DMS 273 (cell line): ENCODE measurements around the gene ZFP62.

ENCODE experiments used
- DNase-seq: peaks from one replicate; lab custom pipeline; 2025; ENCODE audit not compliant: unreplicated experiment; lab: John Stamatoyannopoulos, UW

The ZFP62 gene

GRCh38 chr5:180811623-180812124, 49.4 kb downstream of the ZFP62 start:
- no peak for DNase-seq

- no peak for DNase-seq
Measured at GRCh38 chr5:180810959-180811622, 50.0 kb downstream of the ZFP62 start.

- DNase-seq, result peak; percentile 96
Measured at GRCh38 chr5:180810210-180810958, 50.7 kb downstream of the ZFP62 start.

- DNase-seq, result peak; percentile 92
Measured at GRCh38 chr5:180809403-180810209, 51.5 kb downstream of the ZFP62 start.

GRCh38 chr5:180808461-180809000, 52.5 kb downstream of the ZFP62 start:
- DNase-seq, result no peak

- no peak for DNase-seq
Measured at GRCh38 chr5:180807654-180808414, 53.2 kb downstream of the ZFP62 start.

GRCh38 chr5:180807046-180807445, 54.0 kb downstream of the ZFP62 start:
- no peak for DNase-seq

- peak; percentile 33 for DNase-seq
Measured at GRCh38 chr5:180806351-180807011, 54.6 kb downstream of the ZFP62 start.

- DNase-seq, result no peak
Measured at GRCh38 chr5:180804129-180804618, 56.9 kb downstream of the ZFP62 start.

GRCh38 chr5:180803181-180804128, 57.6 kb downstream of the ZFP62 start:
- DNase-seq, result no peak

GRCh38 chr5:180802325-180803180, 58.5 kb downstream of the ZFP62 start, which contains the start of gene MGAT1:
Gene MGAT1 (minus strand): TSS chr5:180802806. CDS start chr5:180792971, 9,835 bp downstream.
- DNase-seq, result peak; percentile 87

GRCh38 chr5:180801596-180802324, 59.3 kb downstream of the ZFP62 start:
- no peak for DNase-seq

GRCh38 chr5:180799902-180800801, 60.9 kb downstream of the ZFP62 start:
- no peak for DNase-seq

GRCh38 chr5:180799194-180799593, 61.9 kb downstream of the ZFP62 start:
- DNase-seq, result peak; percentile 28

GRCh38 chr5:180798193-180798592, 62.9 kb downstream of the ZFP62 start:
- DNase-seq, result no peak
